ENCODE results near the gene ACSS1. TPM values are rescaled to one million over a fixed set of nuclear protein-coding genes. Genes with fewer than 3 reads are reported as not detected.

Gene ACSS1
- total RNA-seq, 1 donor from 2014 or later, result not detected

- H3K9me3 Mint-ChIP-seq, result peaks cover 24% of the 10 kb centered on the region
- Histone ChIP-seq H3F3A (ENCODE audit: low read depth) (no peaks in the 10 kb centered on the region), H3K36me3 (peaks cover 10% of the 10 kb centered on the region), H3K79me2 (ENCODE audit: low read depth) (peaks cover 11% of the 10 kb centered on the region), H3K27ac (no peak overlapping the region), H3K4me2 (no peak overlapping the region), H4K20me1 (ENCODE audit: low read depth) (no peaks in the 10 kb centered on the region), H2AFZ (replicated peaks) (no peak overlapping the region), H3K4me1 (no peaks in the 10 kb centered on the region), H3K9ac (no peak overlapping the region), H3K27me3 (no peaks in the 10 kb centered on the region), H3K4me3 (no peak overlapping the region), H3K9me3 (ENCODE audit: low read depth) (peaks cover 12% of the 10 kb centered on the region)
- peaks cover 70% of the 10 kb centered on the region for H3K36me3 Mint-ChIP-seq
- no peak for DNase-seq (ENCODE audit: low spot score)
- H3K27me3 Mint-ChIP-seq (ENCODE audit: insufficient read depth, low read depth), result peaks cover 7% of the 10 kb centered on the region
- no peak overlapping the region for H3K27ac Mint-ChIP-seq
- no peak overlapping the region for H3K4me3 Mint-ChIP-seq
- H3K4me1 Mint-ChIP-seq, result peaks cover 3% of the 10 kb centered on the region
- TF ChIP-seq CTCF (IDR thresholded peaks at IDR 0.05), result no peak
- TF ChIP-seq EZH2 (IDR thresholded peaks at IDR 0.05), result no peak
- no peak for TF ChIP-seq EZH2phosphoT487 (IDR thresholded peaks at IDR 0.05)
Measured at GRCh38 chr20:24980291-24981053, 77.5 kb downstream of the ACSS1 start.

DNA sequence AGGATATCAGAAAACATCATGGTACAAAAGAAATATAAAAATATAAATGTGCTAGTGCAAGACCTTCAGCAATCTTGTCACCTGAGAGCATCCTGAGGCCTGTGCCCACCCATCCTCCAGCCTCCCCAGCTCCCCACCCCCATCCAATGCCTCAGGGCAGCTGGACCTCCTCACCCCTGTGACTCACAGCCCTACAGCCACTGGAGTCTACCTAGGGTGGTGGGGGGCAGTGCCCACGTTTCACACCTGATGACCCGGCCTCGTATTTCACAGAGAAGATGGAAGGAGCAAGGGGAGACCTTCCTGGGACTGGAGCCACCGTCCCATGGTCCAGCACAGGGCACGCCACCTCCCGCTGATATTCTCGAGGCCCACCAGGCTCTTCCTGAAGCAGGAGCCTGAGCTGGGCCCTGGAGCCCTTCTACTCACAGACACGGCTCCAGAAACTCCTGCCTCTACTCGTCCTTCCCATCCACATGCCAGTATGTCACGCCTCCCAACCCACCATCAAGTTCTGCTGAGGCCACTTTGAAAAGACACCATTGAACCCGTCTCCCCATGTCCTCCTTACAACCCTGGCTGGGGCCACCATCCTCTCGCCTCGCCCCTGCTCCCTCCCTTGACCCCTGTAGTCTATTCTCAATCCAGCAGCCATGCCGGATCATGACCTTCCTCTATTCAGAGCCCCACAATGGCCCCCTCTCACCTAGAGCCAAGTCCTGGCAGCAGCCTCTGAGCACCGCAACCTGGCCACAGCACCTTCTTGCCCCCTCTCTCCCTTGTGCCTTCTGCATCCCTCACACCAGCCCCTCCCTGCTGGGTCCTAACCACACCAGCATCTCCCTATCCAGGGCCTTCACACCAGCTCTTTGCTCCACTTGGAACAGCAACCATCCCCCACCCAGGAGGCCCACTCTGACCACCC, 78.6 kb downstream of the ACSS1 start:
- Mint-ChIP-seq H3K36me3 (peaks cover 75% of the 10 kb centered on the region), H3K4me3 (no peak overlapping the region), H3K9me3 (peaks cover 25% of the 10 kb centered on the region), H3K27me3 (ENCODE audit: insufficient read depth, low read depth) (peaks cover 7% of the 10 kb centered on the region), H3K27ac (no peak overlapping the region), H3K4me1 (peaks cover 3% of the 10 kb centered on the region)
- TF ChIP-seq CTCF (IDR thresholded peaks at IDR 0.05) (no peak), EZH2phosphoT487 (IDR thresholded peaks at IDR 0.05) (no peak), EZH2 (IDR thresholded peaks at IDR 0.05) (no peak)
- Histone ChIP-seq H3K9me3 (ENCODE audit: low read depth) (peaks cover 12% of the 10 kb centered on the region), H3F3A (ENCODE audit: low read depth) (no peaks in the 10 kb centered on the region), H3K4me1 (no peaks in the 10 kb centered on the region), H3K79me2 (ENCODE audit: low read depth) (peaks cover 8% of the 10 kb centered on the region), H3K27me3 (no peaks in the 10 kb centered on the region), H2AFZ (replicated peaks) (no peak overlapping the region), H3K36me3 (peaks cover 10% of the 10 kb centered on the region), H3K9ac (no peak overlapping the region), H3K4me3 (no peak overlapping the region), H3K27ac (no peak overlapping the region), H4K20me1 (ENCODE audit: low read depth) (no peaks in the 10 kb centered on the region), H3K4me2 (no peak overlapping the region)
- no peak for DNase-seq (ENCODE audit: low spot score)

DNA sequence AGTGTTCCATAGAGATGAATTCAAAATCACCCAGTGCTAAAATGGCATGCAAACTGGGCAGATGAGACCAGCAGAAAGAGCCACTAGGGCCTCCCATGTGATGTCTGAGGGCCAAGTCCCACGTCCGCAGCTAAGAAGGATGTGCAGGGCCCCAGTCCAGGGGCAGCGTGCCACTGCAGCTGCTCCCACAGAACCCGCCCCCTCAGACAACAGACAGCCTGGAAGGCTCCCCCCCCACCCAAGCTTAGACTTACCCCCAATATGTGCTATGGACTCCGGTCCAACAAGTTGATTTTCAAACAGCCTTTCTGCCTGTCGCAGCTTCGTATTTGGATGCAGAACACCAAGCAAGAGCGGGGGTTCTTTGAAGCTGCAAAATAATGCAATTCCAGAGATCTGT, 79.4 kb downstream of the ACSS1 start:
- no peak for DNase-seq (ENCODE audit: low spot score)
- H3K36me3 ChIP-seq, result peaks cover 8% of the 10 kb centered on the region
- H3K36me3 Mint-ChIP-seq, result peaks cover 75% of the 10 kb centered on the region

More for the DNA sequence above, 79.4 kb downstream of the ACSS1 start:
- Histone ChIP-seq H3K4me1 (no peaks in the 10 kb centered on the region), H3F3A (ENCODE audit: low read depth) (no peaks in the 10 kb centered on the region), H2AFZ (replicated peaks) (no peak overlapping the region), H3K4me2 (no peak overlapping the region), H3K9me3 (ENCODE audit: low read depth) (peaks cover 12% of the 10 kb centered on the region), H3K9ac (no peak overlapping the region), H3K27me3 (no peaks in the 10 kb centered on the region), H3K4me3 (no peak overlapping the region), H4K20me1 (ENCODE audit: low read depth) (no peaks in the 10 kb centered on the region), H3K27ac (no peak overlapping the region), H3K79me2 (ENCODE audit: low read depth) (peaks cover 5% of the 10 kb centered on the region)
- H3K4me1 Mint-ChIP-seq, result no peaks in the 10 kb centered on the region
- no peak overlapping the region for H3K4me3 Mint-ChIP-seq
- no peak overlapping the region for H3K27ac Mint-ChIP-seq
- TF ChIP-seq EZH2 (IDR thresholded peaks at IDR 0.05), result no peak
- no peak for TF ChIP-seq CTCF (IDR thresholded peaks at IDR 0.05)
- H3K27me3 Mint-ChIP-seq (ENCODE audit: insufficient read depth, low read depth), result peaks cover 7% of the 10 kb centered on the region
- peaks cover 25% of the 10 kb centered on the region for H3K9me3 Mint-ChIP-seq

Measured in neural progenitor cell (in vitro differentiated cells).